Testis (tissue), 2 donors: ENCODE data around the gene EXOSC10.

Experiments
- POLR2A ChIP-seq: fragments of 450-650 bp; IDR thresholded peaks from one replicate; pipeline ENCODE4 v1.6.1; 2017; ENCODE audit warnings: antibody characterized with exemption, mild to moderate bottlenecking, moderate library complexity
- TF ChIP-seq, protein P1 (sequence below), 3 experiments: fragments of 450-650 bp in 2 of 3; fragments of 200-600 bp in 1 of 3; sonication (generic) in 1 of 3; IDR thresholded peaks; one replicate each; pipeline ENCODE4 v1.5.1; 2016 to 2019; ENCODE audit warnings: antibody characterized with exemption in 3 of 3, mild to moderate bottlenecking in 2 of 3, moderate library complexity in 1 of 3

DNA sequence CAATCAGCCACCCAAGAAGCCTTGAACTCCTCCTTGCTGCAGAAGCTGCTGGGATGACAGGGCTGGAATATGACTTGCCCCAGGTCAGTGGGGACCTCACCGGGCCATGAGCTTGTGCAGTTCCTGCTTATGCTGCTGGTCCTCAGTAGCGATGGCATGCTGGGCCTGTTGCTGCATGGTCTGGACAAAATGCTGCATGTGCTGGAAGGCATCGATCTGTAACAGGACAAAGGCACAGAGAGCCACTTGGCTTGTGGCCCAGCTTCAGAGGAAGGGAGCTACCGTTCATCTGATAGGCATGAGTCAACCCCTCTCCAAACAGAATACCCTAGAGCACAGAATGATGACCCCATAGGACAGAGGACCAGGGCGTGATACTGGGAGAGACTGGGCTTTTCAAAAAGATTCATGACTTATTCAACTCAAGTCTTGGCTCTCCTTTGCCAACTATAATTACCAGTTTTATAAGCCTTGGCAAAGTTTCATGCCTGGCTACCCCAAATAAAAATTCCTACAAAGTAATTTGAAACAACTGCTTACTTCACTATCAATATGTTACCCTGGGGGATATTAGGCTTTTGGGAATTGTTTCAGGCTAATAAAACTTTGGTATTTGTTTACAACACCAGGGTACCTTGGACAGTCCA lies 34.7 kb upstream of the EXOSC10 start:
- TF ChIP-seq, protein P1, sequence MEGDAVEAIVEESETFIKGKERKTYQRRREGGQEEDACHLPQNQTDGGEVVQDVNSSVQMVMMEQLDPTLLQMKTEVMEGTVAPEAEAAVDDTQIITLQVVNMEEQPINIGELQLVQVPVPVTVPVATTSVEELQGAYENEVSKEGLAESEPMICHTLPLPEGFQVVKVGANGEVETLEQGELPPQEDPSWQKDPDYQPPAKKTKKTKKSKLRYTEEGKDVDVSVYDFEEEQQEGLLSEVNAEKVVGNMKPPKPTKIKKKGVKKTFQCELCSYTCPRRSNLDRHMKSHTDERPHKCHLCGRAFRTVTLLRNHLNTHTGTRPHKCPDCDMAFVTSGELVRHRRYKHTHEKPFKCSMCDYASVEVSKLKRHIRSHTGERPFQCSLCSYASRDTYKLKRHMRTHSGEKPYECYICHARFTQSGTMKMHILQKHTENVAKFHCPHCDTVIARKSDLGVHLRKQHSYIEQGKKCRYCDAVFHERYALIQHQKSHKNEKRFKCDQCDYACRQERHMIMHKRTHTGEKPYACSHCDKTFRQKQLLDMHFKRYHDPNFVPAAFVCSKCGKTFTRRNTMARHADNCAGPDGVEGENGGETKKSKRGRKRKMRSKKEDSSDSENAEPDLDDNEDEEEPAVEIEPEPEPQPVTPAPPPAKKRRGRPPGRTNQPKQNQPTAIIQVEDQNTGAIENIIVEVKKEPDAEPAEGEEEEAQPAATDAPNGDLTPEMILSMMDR (IDR thresholded peaks at IDR 0.05), result no peak
- TF ChIP-seq POLR2A, result no peak
